COR-L47 (cell line): ENCODE data around the gene RAB6A.
A peak's percentile ranks its signal among the peaks of the same experiment; 100 is the strongest.
"Not testable (repeated sequence)": the region's sequence is repeated elsewhere in the genome, so short reads cannot be mapped to it uniquely, and the experiment has no call there.

ENCODE experiments used
- DNase-seq: peaks from one replicate; lab custom pipeline; 2025; lab: John Stamatoyannopoulos, UW

RAB6A gene

DNA sequence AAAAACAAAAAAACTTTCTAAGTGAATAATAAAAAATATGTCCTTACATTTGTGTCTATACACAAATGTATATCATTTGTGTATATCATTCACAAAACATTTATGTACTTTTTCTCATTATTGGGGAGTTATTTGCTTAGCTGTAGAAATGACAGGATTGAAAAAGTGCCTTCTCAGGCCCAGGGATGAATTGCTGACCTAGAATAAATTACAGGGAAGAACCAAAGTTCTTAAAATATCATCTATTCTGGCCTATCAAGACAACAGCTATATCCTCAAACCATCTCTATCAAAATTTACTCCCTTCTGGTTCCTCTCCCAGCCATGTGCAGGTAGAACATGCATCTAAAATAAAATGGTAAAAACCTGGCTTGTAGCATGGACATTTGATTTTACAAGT is 1.9 kb upstream of the RAB6A start:
- no peak for DNase-seq

DNA sequence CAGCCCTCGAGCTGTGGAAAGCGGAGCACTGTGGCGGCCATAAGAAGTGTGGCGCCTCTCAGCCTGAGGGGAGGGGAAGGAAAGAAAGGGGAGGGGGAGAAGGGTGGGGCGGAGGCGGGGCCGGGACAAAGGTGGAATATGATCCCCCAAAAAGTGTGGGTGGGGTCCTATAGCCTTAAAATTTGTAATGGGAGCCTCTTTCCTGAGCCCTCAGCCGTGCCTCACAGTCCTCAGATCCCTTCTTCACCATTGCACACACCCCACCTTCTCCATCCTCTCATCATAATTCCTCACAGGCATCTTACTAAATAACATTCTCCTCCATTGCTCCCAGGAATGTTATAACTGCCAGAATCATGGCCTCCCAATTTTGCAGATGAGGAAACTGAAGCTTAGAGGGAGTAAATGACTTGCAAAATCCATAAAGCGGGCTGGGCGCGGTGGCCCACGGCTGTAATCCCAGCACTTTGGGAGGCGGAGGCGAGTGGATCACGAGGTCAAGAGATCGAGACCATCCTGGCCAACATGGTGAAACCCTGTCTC is 600 bp upstream of the RAB6A start:
- no peak for DNase-seq

GRCh38 chr11:73760135-73760678 is 667 bp downstream of the RAB6A start:
- DNase-seq = no peak

DNA sequence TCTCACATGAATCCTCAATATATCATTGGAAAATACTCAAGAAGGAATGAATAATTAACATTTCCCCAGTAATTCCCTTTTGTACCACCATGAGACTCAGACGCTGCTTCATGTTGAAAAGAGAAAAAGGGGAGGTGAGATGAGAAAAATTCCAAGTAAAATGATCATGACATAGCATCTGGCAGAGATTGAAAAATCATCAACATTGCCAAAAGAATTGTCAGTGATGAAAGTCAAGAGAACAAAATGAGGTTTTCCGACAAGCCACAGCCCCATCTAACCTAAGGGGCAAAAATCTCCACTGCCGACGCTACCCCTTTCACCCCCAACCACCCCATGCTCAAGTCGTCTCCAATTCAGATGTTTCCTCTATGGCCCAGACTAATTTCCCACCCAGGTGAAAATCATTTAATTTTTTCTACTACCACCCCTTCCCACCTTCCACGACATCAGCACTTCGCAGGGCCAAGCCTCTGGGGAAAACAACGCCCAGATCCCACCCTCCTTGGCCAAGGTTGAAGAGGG is 1.2 kb downstream of the RAB6A start:
- DNase-seq = no peak

DNA sequence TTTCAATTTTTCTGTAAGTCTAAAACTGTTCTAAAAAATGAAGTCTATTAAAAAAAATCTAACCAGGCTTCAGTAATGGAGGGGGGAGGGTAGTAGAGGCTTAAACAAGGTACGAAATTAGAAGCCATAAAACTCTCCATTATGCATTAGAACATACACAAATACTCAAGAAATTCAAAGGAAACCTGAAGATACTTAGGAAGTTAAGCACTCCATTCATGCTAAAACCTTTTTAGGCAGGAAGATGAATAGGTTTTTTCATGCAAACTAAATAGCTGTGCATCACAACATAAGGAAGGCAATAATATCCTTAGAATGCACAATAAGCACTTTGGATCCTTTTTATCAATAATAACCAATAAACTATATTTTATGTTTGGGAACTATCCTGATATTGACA is 2.4 kb downstream of the RAB6A start:
- no peak for DNase-seq

GRCh38 chr11:73757598-73757997 is 3.3 kb downstream of the RAB6A start:
- DNase-seq = no peak

DNA sequence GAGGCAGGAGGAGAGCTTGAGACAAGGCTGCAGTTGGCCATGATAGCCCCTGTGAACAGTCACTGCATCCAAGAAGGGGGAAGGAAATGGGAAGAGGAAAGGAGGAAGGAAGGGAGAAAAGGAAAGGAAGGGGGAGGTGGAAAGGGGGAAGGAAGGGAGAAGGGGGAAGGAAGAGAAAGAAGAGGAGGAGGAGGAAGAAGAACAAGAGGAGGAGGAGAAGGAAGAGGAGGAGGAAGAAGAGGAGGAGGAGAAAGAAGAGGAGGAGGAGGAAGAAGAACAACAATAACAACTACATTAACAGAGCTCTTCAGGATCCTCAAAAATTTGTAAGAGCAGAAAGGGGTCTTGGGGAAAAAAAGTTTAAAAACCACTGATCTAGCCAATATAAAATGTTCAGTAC is 5.2 kb downstream of the RAB6A start:
- DNase-seq = no peak

- no peak for DNase-seq
These were observed 6.9 kb downstream of the RAB6A start for GRCh38 chr11:73753938-73754337.

GRCh38 chr11:73752903-73753302 is 8.0 kb downstream of the RAB6A start:
- no peak for DNase-seq

GRCh38 chr11:73752216-73752867 is 8.5 kb downstream of the RAB6A start:
- DNase-seq = no peak

DNA sequence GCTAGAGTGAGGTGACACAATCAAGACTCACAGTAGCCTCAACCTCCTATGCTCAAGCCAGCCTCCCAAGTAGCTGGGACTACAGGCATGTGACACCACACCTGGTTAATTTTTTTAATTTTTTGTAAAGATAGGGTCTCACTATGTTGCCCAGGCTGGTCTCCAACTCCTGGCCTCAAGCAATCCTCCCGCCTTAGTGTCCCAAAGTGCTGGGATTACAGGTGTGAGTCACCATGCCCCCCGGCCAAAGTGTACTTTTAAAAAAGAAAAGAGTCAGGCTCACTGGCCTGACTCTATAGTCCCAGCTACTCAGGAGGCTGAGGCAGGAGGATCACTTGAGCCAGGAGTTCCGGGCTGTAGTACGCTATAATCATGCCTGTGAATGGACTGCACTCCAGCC is 10.0 kb downstream of the RAB6A start:
- DNase-seq = not testable (repeated sequence)

- DNase-seq = no peak
These were observed 10.6 kb downstream of the RAB6A start for GRCh38 chr11:73750228-73750627.

GRCh38 chr11:73749118-73749517 is 11.8 kb downstream of the RAB6A start:
- no peak for DNase-seq

- no peak for DNase-seq
These were observed 12.6 kb downstream of the RAB6A start for GRCh38 chr11:73748300-73748699.

- no peak for DNase-seq
These were observed 13.1 kb downstream of the RAB6A start for GRCh38 chr11:73747762-73748161.

DNA sequence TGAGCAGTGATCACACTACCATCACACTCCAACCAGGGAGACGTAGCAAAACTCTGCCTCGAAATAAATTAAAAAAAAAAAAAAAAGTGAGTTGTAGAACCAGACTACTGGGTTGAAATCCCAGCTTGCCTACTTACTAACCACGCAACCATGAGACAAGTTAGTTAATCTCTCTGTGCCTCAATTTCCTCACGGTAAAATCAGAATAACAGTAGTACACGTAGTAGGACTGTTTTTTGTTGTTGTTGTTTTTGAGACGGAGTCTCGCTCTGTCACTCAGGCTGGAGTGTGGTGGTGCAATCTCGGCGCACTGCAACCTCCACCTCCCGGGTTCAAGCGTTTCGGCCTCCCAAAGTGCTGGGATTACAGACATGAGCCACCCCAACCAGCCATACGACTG is 14.2 kb downstream of the RAB6A start:
- DNase-seq = no peak

GRCh38 chr11:73743045-73743444 is 17.8 kb downstream of the RAB6A start:
- DNase-seq = no peak

DNA sequence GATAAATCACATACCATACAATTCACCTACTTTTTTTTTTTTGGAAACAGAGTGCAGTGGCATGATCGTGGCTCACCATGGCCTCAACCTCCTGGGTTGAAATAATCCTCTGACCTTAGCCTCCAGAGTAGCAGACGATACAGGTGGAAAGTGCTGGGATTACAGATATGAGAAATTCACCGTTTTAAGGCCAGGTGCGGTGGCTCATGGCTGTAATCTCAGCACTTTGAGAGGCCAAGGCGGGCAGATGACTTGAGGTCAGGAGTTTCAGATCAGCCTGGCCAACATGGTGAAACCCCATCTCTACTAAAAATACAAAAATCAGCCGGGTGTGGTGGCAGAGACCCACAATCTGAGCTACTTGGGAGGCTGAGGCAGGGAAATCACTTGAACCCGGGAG is 24.9 kb downstream of the RAB6A start:
- DNase-seq = not testable (repeated sequence)

GRCh38 chr11:73734993-73735392 is 25.9 kb downstream of the RAB6A start:
- DNase-seq = no peak

- not testable (repeated sequence) for DNase-seq
These were observed 26.9 kb downstream of the RAB6A start for GRCh38 chr11:73734011-73734410.

GRCh38 chr11:73732936-73733335 is 27.9 kb downstream of the RAB6A start:
- not testable (repeated sequence) for DNase-seq

GRCh38 chr11:73729594-73730206 is 31.2 kb downstream of the RAB6A start:
- DNase-seq = peak; percentile 10

GRCh38 chr11:73728000-73728399 is 32.9 kb downstream of the RAB6A start:
- DNase-seq = no peak
